ENCODE results near the gene ATRNL1.

The ATRNL1 gene

GRCh38 chr10:115969591-115969990 is 876.4 kb downstream of the ATRNL1 start:
- Mint-ChIP-seq H3K27ac (ENCODE audit: low read depth) (no peak overlapping the region), H3K9me3 (peaks cover 33% of the 10 kb centered on the region), H3K27me3 (no peaks in the 10 kb centered on the region), H3K4me3 (no peak overlapping the region), H3K4me1 (no peaks in the 10 kb centered on the region), H3K36me3 (ENCODE audit: insufficient read depth) (no peaks in the 10 kb centered on the region)
- ATAC-seq (replicated peaks; ENCODE audit: extremely low read depth, poor library complexity, severe bottlenecking) (no peak), DNase-seq (ENCODE audit: low spot score in 2 of 2) (no peak)

- Mint-ChIP-seq H3K9me3 (peaks cover 40% of the 10 kb centered on the region), H3K27me3 (no peaks in the 10 kb centered on the region), H3K4me1 (no peaks in the 10 kb centered on the region), H3K27ac (ENCODE audit: low read depth) (no peak overlapping the region), H3K4me3 (no peak overlapping the region), H3K36me3 (ENCODE audit: insufficient read depth) (no peaks in the 10 kb centered on the region)
- ATAC-seq (replicated peaks; ENCODE audit: extremely low read depth, poor library complexity, severe bottlenecking) (no peak), DNase-seq (ENCODE audit: low spot score in 2 of 2) (no peak)
These were observed 878.8 kb downstream of the ATRNL1 start for GRCh38 chr10:115971921-115972320.

- no peak overlapping the region for H3K4me3 Mint-ChIP-seq
- H3K27me3 Mint-ChIP-seq = no peaks in the 10 kb centered on the region
These were observed 879.3 kb downstream of the ATRNL1 start for GRCh38 chr10:115972426-115972825.

GRCh38 chr10:115974351-115974750 is 881.2 kb downstream of the ATRNL1 start:
- Mint-ChIP-seq H3K36me3 (ENCODE audit: insufficient read depth) (no peaks in the 10 kb centered on the region), H3K4me3 (no peak overlapping the region), H3K9me3 (peaks cover 32% of the 10 kb centered on the region), H3K27ac (ENCODE audit: low read depth) (no peak overlapping the region), H3K4me1 (no peaks in the 10 kb centered on the region), H3K27me3 (no peaks in the 10 kb centered on the region)
- ATAC-seq (replicated peaks; ENCODE audit: extremely low read depth, poor library complexity, severe bottlenecking) (no peak), DNase-seq (ENCODE audit: low spot score in 2 of 2) (no peak)

More at GRCh38 chr10:115972426-115972825, 879.3 kb downstream of the ATRNL1 start:
- no peak for ATAC-seq (replicated peaks; ENCODE audit: extremely low read depth, poor library complexity, severe bottlenecking)
- no peaks in the 10 kb centered on the region for H3K36me3 Mint-ChIP-seq (ENCODE audit: insufficient read depth)
- peaks cover 38% of the 10 kb centered on the region for H3K9me3 Mint-ChIP-seq
- H3K27ac Mint-ChIP-seq (ENCODE audit: low read depth) = no peak overlapping the region
- DNase-seq (ENCODE audit: low spot score in 2 of 2) = no peak
- H3K4me1 Mint-ChIP-seq = no peaks in the 10 kb centered on the region

GRCh38 chr10:115974816-115975430 is 881.8 kb downstream of the ATRNL1 start:
- Mint-ChIP-seq H3K4me1 (no peaks in the 10 kb centered on the region), H3K9me3 (peaks cover 32% of the 10 kb centered on the region), H3K4me3 (no peak overlapping the region), H3K27ac (ENCODE audit: low read depth) (no peak overlapping the region), H3K36me3 (ENCODE audit: insufficient read depth) (no peaks in the 10 kb centered on the region), H3K27me3 (no peaks in the 10 kb centered on the region)
- no peak for DNase-seq (ENCODE audit: low spot score in 2 of 2)
- no peak for ATAC-seq (replicated peaks; ENCODE audit: extremely low read depth, poor library complexity, severe bottlenecking)

- H3K27ac Mint-ChIP-seq (ENCODE audit: low read depth) = no peak overlapping the region
- H3K9me3 Mint-ChIP-seq = peaks cover 32% of the 10 kb centered on the region
- no peaks in the 10 kb centered on the region for H3K27me3 Mint-ChIP-seq
- no peak for ATAC-seq (replicated peaks; ENCODE audit: extremely low read depth, poor library complexity, severe bottlenecking)
- H3K4me1 Mint-ChIP-seq = no peaks in the 10 kb centered on the region
- no peaks in the 10 kb centered on the region for H3K36me3 Mint-ChIP-seq (ENCODE audit: insufficient read depth)
- DNase-seq (ENCODE audit: low spot score in 2 of 2) = no peak
- H3K4me3 Mint-ChIP-seq = no peak overlapping the region
These were observed 882.3 kb downstream of the ATRNL1 start for GRCh38 chr10:115975506-115975905.

GRCh38 chr10:115976342-115976741 is 883.2 kb downstream of the ATRNL1 start:
- H3K4me1 Mint-ChIP-seq = no peaks in the 10 kb centered on the region
- no peak for ATAC-seq (replicated peaks; ENCODE audit: extremely low read depth, poor library complexity, severe bottlenecking)
- no peak overlapping the region for H3K4me3 Mint-ChIP-seq
- H3K27me3 Mint-ChIP-seq = no peaks in the 10 kb centered on the region
- peaks cover 2% of the 10 kb centered on the region for H3K36me3 Mint-ChIP-seq (ENCODE audit: insufficient read depth)
- H3K9me3 Mint-ChIP-seq = peaks cover 25% of the 10 kb centered on the region
- no peak for DNase-seq (ENCODE audit: low spot score in 2 of 2)
- H3K27ac Mint-ChIP-seq (ENCODE audit: low read depth) = no peak overlapping the region

- no peak overlapping the region for H3K27ac Mint-ChIP-seq (ENCODE audit: low read depth)
- ATAC-seq (replicated peaks; ENCODE audit: extremely low read depth, poor library complexity, severe bottlenecking) = no peak
- H3K27me3 Mint-ChIP-seq = no peaks in the 10 kb centered on the region
- DNase-seq (ENCODE audit: low spot score in 2 of 2) = no peak
- H3K36me3 Mint-ChIP-seq (ENCODE audit: insufficient read depth) = peaks cover 2% of the 10 kb centered on the region
- no peaks in the 10 kb centered on the region for H3K4me1 Mint-ChIP-seq
- no peak overlapping the region for H3K4me3 Mint-ChIP-seq
- peaks cover 22% of the 10 kb centered on the region for H3K9me3 Mint-ChIP-seq
These were observed 884.7 kb downstream of the ATRNL1 start for GRCh38 chr10:115977855-115978254.

- Mint-ChIP-seq H3K4me1 (no peaks in the 10 kb centered on the region), H3K27ac (ENCODE audit: low read depth) (no peak overlapping the region), H3K9me3 (peaks cover 21% of the 10 kb centered on the region), H3K4me3 (no peak overlapping the region), H3K27me3 (no peaks in the 10 kb centered on the region), H3K36me3 (ENCODE audit: insufficient read depth) (peaks cover 2% of the 10 kb centered on the region)
- no peak for ATAC-seq (replicated peaks; ENCODE audit: extremely low read depth, poor library complexity, severe bottlenecking)
- DNase-seq (ENCODE audit: low spot score in 2 of 2) = no peak
These were observed 886.4 kb downstream of the ATRNL1 start for GRCh38 chr10:115979576-115979975.

GRCh38 chr10:115980470-115980869 is 887.3 kb downstream of the ATRNL1 start:
- H3K9me3 Mint-ChIP-seq = peaks cover 21% of the 10 kb centered on the region
- peaks cover 2% of the 10 kb centered on the region for H3K36me3 Mint-ChIP-seq (ENCODE audit: insufficient read depth)
- no peaks in the 10 kb centered on the region for H3K4me1 Mint-ChIP-seq
- DNase-seq (ENCODE audit: low spot score in 2 of 2) (no peak), ATAC-seq (replicated peaks; ENCODE audit: extremely low read depth, poor library complexity, severe bottlenecking) (no peak)
- H3K27me3 Mint-ChIP-seq = no peaks in the 10 kb centered on the region
- H3K4me3 Mint-ChIP-seq = no peak overlapping the region
- no peak overlapping the region for H3K27ac Mint-ChIP-seq (ENCODE audit: low read depth)

- Mint-ChIP-seq H3K36me3 (ENCODE audit: insufficient read depth) (peaks cover 2% of the 10 kb centered on the region), H3K27ac (ENCODE audit: low read depth) (no peak overlapping the region), H3K4me1 (no peaks in the 10 kb centered on the region), H3K9me3 (peaks cover 21% of the 10 kb centered on the region), H3K4me3 (no peak overlapping the region), H3K27me3 (no peaks in the 10 kb centered on the region)
- ATAC-seq (replicated peaks; ENCODE audit: extremely low read depth, poor library complexity, severe bottlenecking) = no peak
- no peak for DNase-seq (ENCODE audit: low spot score in 2 of 2)
These were observed 887.9 kb downstream of the ATRNL1 start for GRCh38 chr10:115981081-115981480.

GRCh38 chr10:115982076-115982475 is 888.9 kb downstream of the ATRNL1 start:
- no peak overlapping the region for H3K27ac Mint-ChIP-seq (ENCODE audit: low read depth)
- H3K36me3 Mint-ChIP-seq (ENCODE audit: insufficient read depth) = peaks cover 2% of the 10 kb centered on the region
- H3K27me3 Mint-ChIP-seq = no peaks in the 10 kb centered on the region
- peaks cover 17% of the 10 kb centered on the region for H3K9me3 Mint-ChIP-seq
- ATAC-seq (replicated peaks; ENCODE audit: extremely low read depth, poor library complexity, severe bottlenecking) (no peak), DNase-seq (ENCODE audit: low spot score in 2 of 2) (no peak)
- no peaks in the 10 kb centered on the region for H3K4me1 Mint-ChIP-seq
- H3K4me3 Mint-ChIP-seq = no peak overlapping the region

GRCh38 chr10:115982526-115982925 is 889.4 kb downstream of the ATRNL1 start:
- Mint-ChIP-seq H3K4me1 (no peaks in the 10 kb centered on the region), H3K27me3 (no peaks in the 10 kb centered on the region)
- ATAC-seq (replicated peaks; ENCODE audit: extremely low read depth, poor library complexity, severe bottlenecking) = no peak

More at GRCh38 chr10:115982526-115982925, 889.4 kb downstream of the ATRNL1 start:
- H3K36me3 Mint-ChIP-seq (ENCODE audit: insufficient read depth) = peaks cover 2% of the 10 kb centered on the region
- no peak overlapping the region for H3K27ac Mint-ChIP-seq (ENCODE audit: low read depth)
- DNase-seq (ENCODE audit: low spot score in 2 of 2) = no peak
- peaks cover 21% of the 10 kb centered on the region for H3K9me3 Mint-ChIP-seq
- H3K4me3 Mint-ChIP-seq = no peak overlapping the region

Measured in central memory CD8-positive, alpha-beta T cell (primary cell).